SK-N-SH (cell line): ENCODE results near the gene NOSTRIN. TPM values are rescaled to one million over a fixed set of nuclear protein-coding genes. Genes with fewer than 3 reads are reported as not detected.

Experiments
- CTCF ChIA-PET: fragments of 300-600, 350-600 bp; formaldehyde crosslinking; extraction: SDS; loops from one replicate; lab custom pipeline; 2021; lab: Yijun Ruan, JAX
- POLR2A ChIA-PET: fragments of 350-600 bp; sonication (Branson Sonifier 250); formaldehyde crosslinking; extraction: SDS; loops from one replicate; lab custom pipeline; 2020; ENCODE audit warnings: antibody characterized with exemption, inconsistent platforms; lab: Yijun Ruan, JAX
- DNase-seq: peaks from one replicate; pipeline ENCODE4 v3.0.0; 2012
- H2AFZ ChIP-seq: fragments of 200-600 bp; sonication (generic); 2 replicates; pipeline ENCODE4 v1.8.1; 2016; ENCODE audit warnings: antibody characterized with exemption, mild to moderate bottlenecking, low read depth
- H3F3A ChIP-seq: fragments of 200-600 bp; sonication (generic); replicated peaks from 2 replicates; pipeline ENCODE3; 2016; ENCODE audit warnings: antibody characterized with exemption, mild to moderate bottlenecking; ENCODE audit not compliant: insufficient read depth
- H3K27ac ChIP-seq, 2 experiments: fragments of 200-500 bp in 1 of 2; fragments of 200-600 bp in 1 of 2; sonication (Bioruptor generic) in 1 of 2; sonication (generic), shearing (Covaris generic) in 1 of 2; 2 replicates each; pipeline versions ENCODE4 v1.5.1 to v1.6.1; 2014 to 2016; ENCODE audit warnings: low read depth in 2 of 2, inconsistent platforms in 1 of 2, low read length in 1 of 2, mild to moderate bottlenecking in 1 of 2, mixed read lengths in 1 of 2
- H3K27me3 ChIP-seq: fragments of 200-600 bp; sonication (generic), shearing (Covaris generic); 2 replicates; pipeline ENCODE4 v1.6.1; 2016; ENCODE audit warnings: mixed run types; ENCODE audit not compliant: insufficient read depth
- H3K36me3 ChIP-seq, 2 experiments: fragments of 200-500 bp in 1 of 2; fragments of 200-600 bp in 1 of 2; sonication (Bioruptor generic) in 1 of 2; sonication (generic) in 1 of 2; replicated peaks in 1 of 2; 2 replicates each; pipeline versions ENCODE3 to v1.5.1; 2014 to 2016; ENCODE audit warnings: low read length in 1 of 2, mild to moderate bottlenecking in 1 of 2; ENCODE audit not compliant: insufficient read depth in 2 of 2, control insufficient read depth in 1 of 2
- H3K4me1 ChIP-seq, 2 experiments: fragments of 200-500 bp in 1 of 2; fragments of 200-600 bp in 1 of 2; sonication (Bioruptor generic) in 1 of 2; sonication (generic), shearing (Covaris generic) in 1 of 2; 2 replicates each; pipeline versions ENCODE4 v1.5.1 to v1.6.1; 2014 to 2016; ENCODE audit warnings: low read depth in 1 of 2, low read length in 1 of 2, mixed run types in 1 of 2; ENCODE audit not compliant: insufficient read depth in 2 of 2, control insufficient read depth in 1 of 2
- H3K4me2 ChIP-seq: fragments of 200-600 bp; sonication (generic), shearing (Covaris generic); 2 replicates; pipeline ENCODE4 v1.6.1; 2017; ENCODE audit warnings: mixed run types
- H3K4me3 ChIP-seq, 2 experiments: fragments of 200-500 bp in 1 of 2; fragments of 200-600 bp in 1 of 2; sonication (Bioruptor generic) in 1 of 2; sonication (generic), shearing (Covaris generic) in 1 of 2; 2 replicates each; pipeline versions ENCODE4 v1.5.1 to v1.8.1; 2014 to 2016; ENCODE audit warnings: low read depth in 2 of 2, inconsistent platforms in 1 of 2, low read length in 1 of 2, mild to moderate bottlenecking in 1 of 2, mixed read lengths in 1 of 2, moderate library complexity in 1 of 2
- H3K79me2 ChIP-seq: fragments of 200-600 bp; sonication (generic); 2 replicates; pipeline ENCODE4 v1.8.1; 2017; ENCODE audit warnings: mild to moderate bottlenecking; ENCODE audit not compliant: insufficient read depth
- H3K9ac ChIP-seq: fragments of 200-600 bp; sonication (generic); 2 replicates; pipeline ENCODE4 v1.6.1; 2017; ENCODE audit warnings: mixed run types
- H3K9me2 ChIP-seq: fragments of 200-600 bp; sonication (generic); 2 replicates; pipeline ENCODE4 v1.6.1; 2017; ENCODE audit warnings: mixed run types
- H3K9me3 ChIP-seq: fragments of 200-600 bp; sonication (generic); 2 replicates; pipeline ENCODE4 v1.6.1; 2017; ENCODE audit warnings: mixed run types, mild to moderate bottlenecking, moderate library complexity
- H4K20me1 ChIP-seq: fragments of 200-600 bp; sonication (generic); 2 replicates; pipeline ENCODE4 v1.6.1; 2017; ENCODE audit warnings: mild to moderate bottlenecking, mixed run types; ENCODE audit not compliant: insufficient read depth
- EP300 ChIP-seq, 2 experiments: IDR thresholded peaks; 2 replicates each; pipeline versions ENCODE4 v1.4.0 to v1.6.1; 2012; ENCODE audit warnings: borderline replicate concordance in 1 of 2, low read depth in 1 of 2, low read length in 1 of 2
- FOSL2 ChIP-seq: IDR thresholded peaks from 2 replicates; pipeline ENCODE4 v1.4.0; 2012; ENCODE audit warnings: low read depth, mild to moderate bottlenecking, moderate library complexity, borderline replicate concordance
- TCF12 ChIP-seq: IDR thresholded peaks from 2 replicates; pipeline ENCODE4 v1.4.0; 2012
- TEAD4 ChIP-seq: IDR thresholded peaks from 2 replicates; pipeline ENCODE4 v1.4.0; 2012; ENCODE audit warnings: mild to moderate bottlenecking, borderline replicate concordance; ENCODE audit not compliant: insufficient read depth
- YY1 ChIP-seq: IDR thresholded peaks from 2 replicates; pipeline ENCODE4 v1.4.0; 2012; ENCODE audit warnings: low read depth, mild to moderate bottlenecking
- ZBTB33 ChIP-seq: IDR thresholded peaks from 2 replicates; pipeline ENCODE4 v1.4.0; 2012; ENCODE audit warnings: low read depth, borderline replicate concordance
- WGBS: methylation state at CpG from one replicate; pipeline ENCODE4 v1.1.6; 2017; ENCODE audit warnings: low lambda C conversion rate; 5-methylcytosine and 5-hydroxymethylcytosine counted together
- polyA plus RNA-seq, 3 experiments: library from polyadenylated mRNA; depleted of rRNA; stranded (reverse); fragments of >200 nt; gene quantifications; 2 replicates each; pipeline ENCODE4 v1.2.3, GENCODE V29; 2012
- TF ChIP-seq, protein P1 (sequence below): fragments of 150-350 bp; IDR thresholded peaks from 2 replicates; pipeline ENCODE4 v1.6.1; 2016; ENCODE audit warnings: mild to moderate bottlenecking, low read depth, low read length
- TF ChIP-seq, protein P2 (sequence below): IDR thresholded peaks from 2 replicates; pipeline ENCODE4 v1.6.1; 2012; ENCODE audit warnings: mild to moderate bottlenecking, low read depth, low read length, moderate library complexity

The NOSTRIN gene
- polyA plus RNA-seq, 1 of the 3 experiments (the other 2 are of a cell fraction) = not detected

DNA sequence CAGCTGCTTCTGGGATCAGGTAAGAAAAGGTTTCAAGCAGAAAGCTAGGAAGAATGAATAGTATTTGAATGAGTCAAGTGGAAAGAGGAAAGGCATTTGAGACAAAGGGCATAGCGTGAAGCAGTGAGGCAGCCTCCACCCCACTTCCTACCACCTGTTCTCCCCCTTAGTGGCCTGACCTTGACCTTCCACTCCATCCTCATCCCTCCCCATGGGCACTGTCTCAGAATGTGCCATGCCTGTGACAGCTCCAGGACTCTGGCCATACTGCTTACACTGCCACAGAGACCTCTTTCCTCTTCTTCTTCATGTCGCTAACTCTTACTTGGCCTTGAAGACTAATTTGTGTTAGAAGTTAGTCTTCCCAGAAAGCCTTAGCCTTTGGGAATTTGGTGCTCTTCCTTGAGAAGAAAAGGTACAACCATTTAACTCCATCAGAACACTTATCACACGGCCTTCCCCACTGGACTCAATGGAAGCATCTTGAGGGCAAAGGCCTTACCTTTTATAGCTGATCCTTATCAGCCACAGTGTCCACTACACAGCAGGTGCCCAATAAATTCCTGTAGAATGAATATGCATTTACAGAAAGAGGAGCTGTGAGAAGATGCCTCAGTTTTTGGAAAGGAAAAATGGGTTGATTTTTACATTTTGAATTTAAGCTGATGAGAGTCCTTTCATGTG, 15.2 kb upstream of the NOSTRIN start:
- TF ChIP-seq ZBTB33 = no peak
- TF ChIP-seq TEAD4 = no peak
- TF ChIP-seq, protein P1, sequence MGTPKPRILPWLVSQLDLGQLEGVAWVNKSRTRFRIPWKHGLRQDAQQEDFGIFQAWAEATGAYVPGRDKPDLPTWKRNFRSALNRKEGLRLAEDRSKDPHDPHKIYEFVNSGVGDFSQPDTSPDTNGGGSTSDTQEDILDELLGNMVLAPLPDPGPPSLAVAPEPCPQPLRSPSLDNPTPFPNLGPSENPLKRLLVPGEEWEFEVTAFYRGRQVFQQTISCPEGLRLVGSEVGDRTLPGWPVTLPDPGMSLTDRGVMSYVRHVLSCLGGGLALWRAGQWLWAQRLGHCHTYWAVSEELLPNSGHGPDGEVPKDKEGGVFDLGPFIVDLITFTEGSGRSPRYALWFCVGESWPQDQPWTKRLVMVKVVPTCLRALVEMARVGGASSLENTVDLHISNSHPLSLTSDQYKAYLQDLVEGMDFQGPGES = no peak
- no peak for TF ChIP-seq FOSL2
- TF ChIP-seq YY1 = no peak
- TF ChIP-seq EP300 (IDR thresholded peaks at IDR 0.05; ENCODE audit: borderline replicate concordance in 1 of 2, low read depth in 1 of 2, low read length in 1 of 2) = no peak
- TF ChIP-seq, protein P2, sequence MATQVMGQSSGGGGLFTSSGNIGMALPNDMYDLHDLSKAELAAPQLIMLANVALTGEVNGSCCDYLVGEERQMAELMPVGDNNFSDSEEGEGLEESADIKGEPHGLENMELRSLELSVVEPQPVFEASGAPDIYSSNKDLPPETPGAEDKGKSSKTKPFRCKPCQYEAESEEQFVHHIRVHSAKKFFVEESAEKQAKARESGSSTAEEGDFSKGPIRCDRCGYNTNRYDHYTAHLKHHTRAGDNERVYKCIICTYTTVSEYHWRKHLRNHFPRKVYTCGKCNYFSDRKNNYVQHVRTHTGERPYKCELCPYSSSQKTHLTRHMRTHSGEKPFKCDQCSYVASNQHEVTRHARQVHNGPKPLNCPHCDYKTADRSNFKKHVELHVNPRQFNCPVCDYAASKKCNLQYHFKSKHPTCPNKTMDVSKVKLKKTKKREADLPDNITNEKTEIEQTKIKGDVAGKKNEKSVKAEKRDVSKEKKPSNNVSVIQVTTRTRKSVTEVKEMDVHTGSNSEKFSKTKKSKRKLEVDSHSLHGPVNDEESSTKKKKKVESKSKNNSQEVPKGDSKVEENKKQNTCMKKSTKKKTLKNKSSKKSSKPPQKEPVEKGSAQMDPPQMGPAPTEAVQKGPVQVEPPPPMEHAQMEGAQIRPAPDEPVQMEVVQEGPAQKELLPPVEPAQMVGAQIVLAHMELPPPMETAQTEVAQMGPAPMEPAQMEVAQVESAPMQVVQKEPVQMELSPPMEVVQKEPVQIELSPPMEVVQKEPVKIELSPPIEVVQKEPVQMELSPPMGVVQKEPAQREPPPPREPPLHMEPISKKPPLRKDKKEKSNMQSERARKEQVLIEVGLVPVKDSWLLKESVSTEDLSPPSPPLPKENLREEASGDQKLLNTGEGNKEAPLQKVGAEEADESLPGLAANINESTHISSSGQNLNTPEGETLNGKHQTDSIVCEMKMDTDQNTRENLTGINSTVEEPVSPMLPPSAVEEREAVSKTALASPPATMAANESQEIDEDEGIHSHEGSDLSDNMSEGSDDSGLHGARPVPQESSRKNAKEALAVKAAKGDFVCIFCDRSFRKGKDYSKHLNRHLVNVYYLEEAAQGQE = no peak
- no peak for TF ChIP-seq TCF12
- no peaks in the 10 kb centered on the region for H4K20me1 ChIP-seq
- H3K9me3 ChIP-seq = no peaks in the 10 kb centered on the region
- DNase-seq = no peak
- H3K4me2 ChIP-seq = no peak overlapping the region
- H3K9me2 ChIP-seq = no peaks in the 10 kb centered on the region
- H3K4me3 ChIP-seq = no peak overlapping the region
- POLR2A ChIA-PET = no interaction called here
- no peaks in the 10 kb centered on the region for H3K27me3 ChIP-seq
- H3K79me2 ChIP-seq = no peaks in the 10 kb centered on the region
- no peaks in the 10 kb centered on the region for H3K36me3 ChIP-seq
- H2AFZ ChIP-seq = no peak overlapping the region
- no peaks in the 10 kb centered on the region for H3F3A ChIP-seq
- no peaks in the 10 kb centered on the region for H3K4me1 ChIP-seq
- no peak overlapping the region for H3K9ac ChIP-seq
- no peak overlapping the region for H3K27ac ChIP-seq
- 70% methylated on average over 3 of the region's 3 CpGs for WGBS
- CTCF ChIA-PET = interaction anchor here (0.9 to 1.0 kb wide), 2 partner anchors 13 to 29 kb away, joined by 3 to 4 read pairs; no protein-coding TSS in a partner anchor
